ENCODE data around the gene WARS2. TPM values are rescaled to one million over a fixed set of nuclear protein-coding genes. Genes with fewer than 3 reads are reported as not detected.
"Not testable (repeated sequence)": the region's sequence is repeated elsewhere in the genome, so short reads cannot be mapped to it uniquely, and the experiment has no call there.

Gene WARS2
- total RNA-seq, 1 donor from 2014 or later = 20.6 TPM

DNA sequence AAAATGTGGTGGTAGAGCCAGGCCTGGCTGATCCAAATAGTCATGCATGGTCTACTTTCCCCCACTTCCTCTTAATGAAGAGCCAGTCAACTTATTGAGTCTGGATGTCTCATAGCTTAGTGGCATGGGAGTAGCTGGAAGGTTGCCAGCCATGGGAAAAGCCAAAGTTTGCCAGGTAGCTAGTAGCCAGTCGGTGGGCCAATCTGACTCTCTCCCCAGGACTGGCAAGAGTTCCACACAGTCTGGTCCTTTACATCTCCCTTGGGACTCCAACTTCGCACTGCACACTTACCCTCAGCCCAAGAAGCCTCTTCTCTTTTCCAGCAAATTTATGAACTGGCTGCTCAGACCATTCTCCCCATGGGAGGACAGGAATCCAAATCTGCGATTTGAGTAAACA, 8.3 kb downstream of the WARS2 start:
- Mint-ChIP-seq H3K27me3 (ENCODE audit: insufficient read depth) (no peaks in the 10 kb centered on the region), H3K4me1 (ENCODE audit: low read depth) (no peaks in the 10 kb centered on the region), H3K9me3 (no peaks in the 10 kb centered on the region), H3K4me3 (no peak overlapping the region), H3K36me3 (ENCODE audit: low read depth) (peaks cover 2% of the 10 kb centered on the region), H3K27ac (no peak overlapping the region)
- intact Hi-C loops (cut with micrococcal nuclease) = no loop called here
- no peak for DNase-seq (ENCODE audit: low spot score)

DNA sequence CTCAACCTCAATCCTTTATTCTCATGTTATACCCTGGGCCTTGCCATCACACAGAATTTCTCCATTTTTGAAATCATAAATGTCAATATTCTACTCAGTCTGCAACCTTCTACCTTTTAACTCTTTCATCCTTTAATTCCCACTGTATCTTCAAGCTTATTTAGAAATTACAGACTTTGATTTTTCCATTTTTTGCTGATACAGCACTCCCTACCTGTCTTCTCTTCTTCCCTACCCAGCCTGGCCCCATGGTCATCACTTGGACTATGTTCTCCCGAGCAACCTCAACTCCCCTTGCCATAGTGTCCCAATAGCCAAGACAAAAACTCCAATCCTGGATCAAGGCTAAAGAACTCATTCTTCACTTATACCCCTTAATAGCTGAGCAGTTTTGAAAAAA, 14.6 kb downstream of the WARS2 start:
- Mint-ChIP-seq H3K36me3 (ENCODE audit: low read depth) (peaks cover 4% of the 10 kb centered on the region), H3K9me3 (no peaks in the 10 kb centered on the region), H3K4me1 (ENCODE audit: low read depth) (no peaks in the 10 kb centered on the region), H3K27me3 (ENCODE audit: insufficient read depth) (no peaks in the 10 kb centered on the region), H3K27ac (no peak overlapping the region), H3K4me3 (no peak overlapping the region)
- no peak for DNase-seq (ENCODE audit: low spot score)
- intact Hi-C loops (cut with micrococcal nuclease) = no loop called here

DNA sequence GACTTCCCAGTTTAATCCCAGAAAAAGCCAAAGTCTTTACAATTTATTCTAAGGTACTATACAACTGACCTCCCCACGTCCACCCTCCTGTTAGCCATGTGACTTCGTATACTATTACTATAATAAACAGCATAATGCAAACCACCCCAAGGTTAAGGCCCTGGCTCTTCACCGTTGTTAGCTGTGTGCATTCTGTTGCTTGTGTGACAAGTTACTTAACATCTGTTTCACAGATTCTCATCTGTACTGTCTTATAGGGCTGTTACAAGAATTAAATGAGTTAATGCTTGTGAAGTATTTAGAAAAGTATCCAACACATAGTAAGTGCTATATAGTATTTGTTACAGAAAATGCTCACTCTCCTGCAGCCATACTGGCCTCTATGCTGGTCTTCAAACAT, 15.7 kb downstream of the WARS2 start:
- no peaks in the 10 kb centered on the region for H3K27me3 Mint-ChIP-seq (ENCODE audit: insufficient read depth)

DNA sequence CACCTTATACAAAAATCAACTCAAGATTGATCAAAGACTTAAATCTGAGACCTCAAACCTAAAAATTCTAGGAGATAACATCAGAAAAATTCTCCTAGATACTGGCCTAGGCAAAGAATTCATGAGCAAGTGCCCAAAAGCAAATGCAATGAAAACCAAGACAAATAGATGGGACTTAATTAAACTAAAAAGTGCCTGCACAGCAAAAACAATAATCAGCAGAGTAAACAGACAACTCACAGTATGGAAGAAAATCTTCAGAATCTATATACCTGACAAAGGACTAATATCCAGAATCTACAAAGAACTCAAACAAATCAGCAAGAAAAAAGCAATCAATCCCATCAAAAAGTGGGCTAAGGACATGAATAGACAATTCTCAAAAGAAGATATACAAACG, 18.6 kb downstream of the WARS2 start:
- H3K36me3 Mint-ChIP-seq (ENCODE audit: low read depth); H3K9me3 Mint-ChIP-seq; H3K4me1 Mint-ChIP-seq (ENCODE audit: low read depth); H3K27ac Mint-ChIP-seq; DNase-seq (ENCODE audit: low spot score); H3K4me3 Mint-ChIP-seq; intact Hi-C loops (cut with micrococcal nuclease); H3K27me3 Mint-ChIP-seq (ENCODE audit: insufficient read depth): not testable (repeated sequence)

More for the DNA sequence above, 15.7 kb downstream of the WARS2 start:
- intact Hi-C loops (cut with micrococcal nuclease) = no loop called here
- H3K9me3 Mint-ChIP-seq = no peaks in the 10 kb centered on the region
- H3K36me3 Mint-ChIP-seq (ENCODE audit: low read depth) = peaks cover 4% of the 10 kb centered on the region
- no peak overlapping the region for H3K4me3 Mint-ChIP-seq
- no peak for DNase-seq (ENCODE audit: low spot score)
- no peaks in the 10 kb centered on the region for H3K4me1 Mint-ChIP-seq (ENCODE audit: low read depth)
- H3K27ac Mint-ChIP-seq = no peak overlapping the region

DNA sequence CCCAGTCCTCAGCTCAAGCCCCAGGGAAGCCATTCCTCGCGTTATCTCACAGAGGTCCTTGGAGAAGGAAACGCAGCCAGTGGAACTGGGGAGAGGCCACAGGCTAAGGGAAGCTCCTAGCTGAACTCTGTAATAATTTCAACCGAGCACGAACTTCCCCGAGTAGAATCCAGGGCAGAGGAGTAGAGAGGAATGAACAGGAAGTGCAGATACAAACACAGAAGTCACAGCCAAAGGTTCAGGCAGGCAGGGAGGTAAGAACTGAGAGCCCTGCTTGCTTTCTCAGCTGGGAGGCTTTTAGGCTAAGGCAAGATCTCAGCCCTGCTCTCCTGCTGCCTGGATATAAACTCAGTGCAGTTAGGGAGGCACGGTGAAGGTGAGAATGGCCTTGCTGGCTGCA, 23.7 kb downstream of the WARS2 start:
- Mint-ChIP-seq H3K36me3 (ENCODE audit: low read depth) (no peaks in the 10 kb centered on the region), H3K4me1 (ENCODE audit: low read depth) (no peaks in the 10 kb centered on the region), H3K27ac (no peak overlapping the region)

DNA sequence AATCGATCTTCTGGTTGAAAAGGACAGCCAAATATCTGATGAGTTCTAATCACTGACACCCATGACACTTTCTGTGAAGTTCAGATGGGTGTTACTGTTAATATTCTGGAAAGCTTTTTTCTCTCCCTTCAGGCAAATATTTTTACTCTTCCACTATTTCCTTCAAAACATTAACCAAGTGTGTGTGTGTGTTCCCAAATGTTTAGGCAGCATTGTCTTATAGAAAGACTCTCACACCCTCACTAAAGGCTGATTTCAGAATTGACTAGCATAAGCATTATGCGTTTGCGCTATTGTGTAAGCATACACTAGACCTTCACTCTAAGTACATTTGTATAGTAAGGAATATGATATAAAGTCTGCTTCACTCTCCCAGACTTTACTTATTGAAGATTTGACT, 24.7 kb downstream of the WARS2 start:
- H3K36me3 Mint-ChIP-seq (ENCODE audit: low read depth) = no peaks in the 10 kb centered on the region
- DNase-seq (ENCODE audit: low spot score) = no peak
- H3K9me3 Mint-ChIP-seq = peaks cover 3% of the 10 kb centered on the region
- H3K27me3 Mint-ChIP-seq (ENCODE audit: insufficient read depth) = no peaks in the 10 kb centered on the region
- no peaks in the 10 kb centered on the region for H3K4me1 Mint-ChIP-seq (ENCODE audit: low read depth)
- no peak overlapping the region for H3K4me3 Mint-ChIP-seq
- H3K27ac Mint-ChIP-seq = no peak overlapping the region
- intact Hi-C loops (cut with micrococcal nuclease) = no loop called here

More for the DNA sequence above, 23.7 kb downstream of the WARS2 start:
- no peaks in the 10 kb centered on the region for H3K27me3 Mint-ChIP-seq (ENCODE audit: insufficient read depth)
- no peak overlapping the region for H3K4me3 Mint-ChIP-seq
- intact Hi-C loops (cut with micrococcal nuclease) = no loop called here
- H3K9me3 Mint-ChIP-seq = no peaks in the 10 kb centered on the region
- no peak for DNase-seq (ENCODE audit: low spot score)

DNA sequence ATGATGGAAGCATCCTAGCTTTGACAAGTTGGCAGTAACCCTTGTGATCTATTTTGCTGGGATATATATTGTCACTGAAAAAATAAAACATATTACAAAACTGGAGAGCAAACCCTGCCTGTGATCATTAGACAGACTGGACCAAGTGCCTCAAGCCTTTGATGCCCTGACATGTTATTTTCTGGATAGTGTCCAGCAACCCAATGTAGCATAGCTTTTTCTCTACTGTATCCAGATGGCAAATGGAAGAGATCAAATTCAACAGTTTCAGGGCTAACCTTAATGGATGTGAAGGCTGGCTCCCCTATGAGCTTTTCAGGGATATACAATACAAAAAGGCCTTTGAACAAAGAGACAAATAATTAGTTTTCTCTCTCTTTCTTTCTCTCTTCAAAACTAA, 25.1 kb downstream of the WARS2 start:
- no peaks in the 10 kb centered on the region for H3K27me3 Mint-ChIP-seq (ENCODE audit: insufficient read depth)
- no peaks in the 10 kb centered on the region for H3K36me3 Mint-ChIP-seq (ENCODE audit: low read depth)
- no peak for DNase-seq (ENCODE audit: low spot score)
- no peak overlapping the region for H3K27ac Mint-ChIP-seq
- H3K9me3 Mint-ChIP-seq = peaks cover 7% of the 10 kb centered on the region
- intact Hi-C loops (cut with micrococcal nuclease) = no loop called here
- no peak overlapping the region for H3K4me3 Mint-ChIP-seq
- no peaks in the 10 kb centered on the region for H3K4me1 Mint-ChIP-seq (ENCODE audit: low read depth)

DNA sequence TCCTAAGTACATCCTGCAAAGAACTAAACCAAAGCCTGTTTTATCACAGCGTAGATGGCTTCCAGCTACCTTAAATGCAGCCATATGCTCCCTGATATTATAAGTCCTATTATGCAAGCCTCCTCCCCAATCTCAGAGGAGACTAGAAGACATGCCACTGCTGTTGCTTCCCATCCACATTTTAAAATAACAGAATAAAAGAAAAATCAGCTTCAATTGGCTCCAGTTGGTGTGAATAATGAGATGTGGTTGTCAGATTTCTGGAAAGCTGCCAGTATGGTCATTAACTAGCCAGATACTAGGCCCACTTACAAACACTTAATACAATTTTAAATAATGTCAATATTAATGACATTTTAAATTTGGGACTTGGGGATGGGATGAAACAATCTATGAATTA, 25.7 kb downstream of the WARS2 start:
- intact Hi-C loops (cut with micrococcal nuclease) = no loop called here
- no peak overlapping the region for H3K4me3 Mint-ChIP-seq
- no peaks in the 10 kb centered on the region for H3K36me3 Mint-ChIP-seq (ENCODE audit: low read depth)
- peaks cover 7% of the 10 kb centered on the region for H3K9me3 Mint-ChIP-seq
- H3K27me3 Mint-ChIP-seq (ENCODE audit: insufficient read depth) = no peaks in the 10 kb centered on the region
- no peaks in the 10 kb centered on the region for H3K4me1 Mint-ChIP-seq (ENCODE audit: low read depth)
- DNase-seq (ENCODE audit: low spot score) = no peak
- H3K27ac Mint-ChIP-seq = no peak overlapping the region

DNA sequence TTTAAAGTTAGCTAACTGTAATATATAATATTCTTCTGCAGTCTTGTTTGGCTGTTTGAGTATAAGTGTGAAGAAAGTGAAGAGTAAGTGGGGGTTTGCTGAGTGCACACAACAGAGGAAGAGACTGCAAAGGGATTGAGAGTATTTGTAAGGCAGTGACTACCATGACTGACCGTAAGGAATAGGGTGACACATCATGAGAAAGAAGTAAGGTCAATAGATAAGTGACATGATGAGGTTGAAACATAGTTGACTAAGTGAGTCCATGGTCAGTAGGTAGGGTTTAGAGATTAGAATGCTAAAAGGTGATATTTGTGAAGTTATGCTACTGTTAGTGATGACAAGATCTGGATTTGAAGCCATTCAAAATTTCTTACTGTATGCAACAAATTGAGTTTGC, 27.7 kb downstream of the WARS2 start:
- Mint-ChIP-seq H3K27me3 (ENCODE audit: insufficient read depth) (no peaks in the 10 kb centered on the region), H3K36me3 (ENCODE audit: low read depth) (no peaks in the 10 kb centered on the region), H3K9me3 (peaks cover 7% of the 10 kb centered on the region), H3K27ac (no peak overlapping the region), H3K4me1 (ENCODE audit: low read depth) (no peaks in the 10 kb centered on the region), H3K4me3 (no peak overlapping the region)
- intact Hi-C loops (cut with micrococcal nuclease) = no loop called here
- DNase-seq (ENCODE audit: low spot score) = no peak

DNA sequence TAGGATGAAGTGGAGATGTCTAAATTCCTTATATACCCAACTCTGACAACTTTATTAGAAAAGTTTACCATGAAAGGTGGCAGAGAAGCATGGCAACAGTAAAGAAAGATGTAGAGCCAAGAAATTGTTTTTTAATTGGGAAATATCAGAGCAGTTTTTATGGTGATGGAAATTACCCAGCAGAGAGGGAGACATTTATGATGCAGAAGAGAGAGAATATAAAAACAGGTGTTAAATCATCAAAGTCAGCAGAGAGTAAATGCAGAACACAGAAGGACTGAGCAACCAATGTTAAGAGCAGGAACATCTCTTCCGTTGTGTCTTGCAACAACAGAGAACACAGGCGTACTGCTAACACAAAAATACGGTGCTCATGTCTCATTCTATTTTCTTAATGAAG, 28.2 kb downstream of the WARS2 start:
- H3K4me3 Mint-ChIP-seq = no peak overlapping the region
- H3K4me1 Mint-ChIP-seq (ENCODE audit: low read depth) = no peaks in the 10 kb centered on the region
- no peak for DNase-seq (ENCODE audit: low spot score)
- H3K36me3 Mint-ChIP-seq (ENCODE audit: low read depth) = no peaks in the 10 kb centered on the region
- H3K27me3 Mint-ChIP-seq (ENCODE audit: insufficient read depth) = no peaks in the 10 kb centered on the region
- H3K27ac Mint-ChIP-seq = no peak overlapping the region
- H3K9me3 Mint-ChIP-seq = peaks cover 7% of the 10 kb centered on the region
- intact Hi-C loops (cut with micrococcal nuclease) = no loop called here

DNA sequence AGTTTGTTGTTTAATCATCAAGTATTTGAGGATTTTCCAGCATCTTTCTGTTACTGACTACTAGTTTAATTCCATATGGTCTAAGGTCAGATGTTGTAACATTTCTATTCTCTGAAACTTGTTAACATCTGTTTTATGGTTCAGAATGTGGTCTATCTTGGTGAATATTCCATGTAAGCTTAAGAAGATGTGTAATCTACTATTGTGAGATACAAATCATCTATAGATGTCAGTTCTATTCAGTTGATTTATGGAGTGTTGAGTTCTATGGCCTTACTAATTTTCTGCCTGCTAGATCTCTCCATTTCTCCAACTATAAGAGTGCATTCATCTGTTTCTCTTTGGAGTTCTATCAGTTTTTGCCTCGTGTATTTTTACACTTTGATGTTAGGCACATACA, 31.5 kb downstream of the WARS2 start:
- H3K4me1 Mint-ChIP-seq (ENCODE audit: low read depth) = no peaks in the 10 kb centered on the region
- intact Hi-C loops (cut with micrococcal nuclease) = no loop called here
- no peak overlapping the region for H3K4me3 Mint-ChIP-seq
- H3K36me3 Mint-ChIP-seq (ENCODE audit: low read depth) = no peaks in the 10 kb centered on the region
- H3K27me3 Mint-ChIP-seq (ENCODE audit: insufficient read depth) = no peaks in the 10 kb centered on the region
- H3K9me3 Mint-ChIP-seq = peaks cover 7% of the 10 kb centered on the region
- no peak for DNase-seq (ENCODE audit: low spot score)
- H3K27ac Mint-ChIP-seq = no peak overlapping the region

DNA sequence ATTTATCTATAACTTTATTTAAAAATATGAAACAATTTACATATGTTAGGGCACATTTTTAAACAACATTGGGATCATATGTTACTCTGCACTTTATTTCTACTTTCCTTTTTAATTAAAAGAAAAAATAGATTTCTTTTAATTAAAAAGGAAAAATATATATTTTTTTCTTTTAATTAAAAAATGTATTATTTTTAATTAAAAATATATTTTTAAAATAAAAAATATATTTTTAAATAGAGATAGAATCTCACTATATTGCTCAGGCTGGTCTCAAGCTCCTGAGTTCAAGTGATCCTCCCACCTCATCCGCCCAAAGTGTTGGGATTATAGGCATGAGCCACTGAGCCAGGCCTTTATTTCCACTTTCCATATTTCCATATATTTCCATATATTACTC, 36.7 kb downstream of the WARS2 start:
- no peak for DNase-seq (ENCODE audit: low spot score)
- intact Hi-C loops (cut with micrococcal nuclease) = no loop called here

DNA sequence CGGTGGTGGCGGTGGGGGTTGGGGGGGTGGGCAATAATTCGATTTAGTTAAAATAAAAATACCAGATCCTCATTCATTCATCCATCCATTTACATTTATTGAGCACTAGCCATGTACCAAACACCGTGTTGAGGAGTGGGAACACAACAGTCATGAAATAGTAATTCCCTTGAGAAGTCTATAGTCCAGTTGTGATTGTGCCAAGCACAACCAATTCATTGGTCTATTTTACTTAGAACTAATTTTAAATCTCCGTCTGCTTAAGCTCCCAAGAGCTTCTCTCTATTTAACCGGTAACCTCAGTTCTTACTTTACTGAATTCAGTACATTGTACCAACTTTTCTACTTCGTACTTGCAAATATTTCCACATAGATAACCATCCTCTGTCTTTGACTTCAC, 38.4 kb downstream of the WARS2 start:
- no peaks in the 10 kb centered on the region for H3K4me1 Mint-ChIP-seq (ENCODE audit: low read depth)
- no peak overlapping the region for H3K4me3 Mint-ChIP-seq
- H3K9me3 Mint-ChIP-seq = no peaks in the 10 kb centered on the region
- H3K27me3 Mint-ChIP-seq (ENCODE audit: insufficient read depth) = no peaks in the 10 kb centered on the region
- DNase-seq (ENCODE audit: low spot score) = no peak
- H3K36me3 Mint-ChIP-seq (ENCODE audit: low read depth) = no peaks in the 10 kb centered on the region
- no peak overlapping the region for H3K27ac Mint-ChIP-seq
- intact Hi-C loops (cut with micrococcal nuclease) = no loop called here

More for the DNA sequence above, 36.7 kb downstream of the WARS2 start:
- Mint-ChIP-seq H3K36me3 (ENCODE audit: low read depth) (no peaks in the 10 kb centered on the region), H3K27me3 (ENCODE audit: insufficient read depth) (no peaks in the 10 kb centered on the region), H3K4me3 (no peak overlapping the region), H3K4me1 (ENCODE audit: low read depth) (no peaks in the 10 kb centered on the region), H3K27ac (no peak overlapping the region), H3K9me3 (no peaks in the 10 kb centered on the region)

DNA sequence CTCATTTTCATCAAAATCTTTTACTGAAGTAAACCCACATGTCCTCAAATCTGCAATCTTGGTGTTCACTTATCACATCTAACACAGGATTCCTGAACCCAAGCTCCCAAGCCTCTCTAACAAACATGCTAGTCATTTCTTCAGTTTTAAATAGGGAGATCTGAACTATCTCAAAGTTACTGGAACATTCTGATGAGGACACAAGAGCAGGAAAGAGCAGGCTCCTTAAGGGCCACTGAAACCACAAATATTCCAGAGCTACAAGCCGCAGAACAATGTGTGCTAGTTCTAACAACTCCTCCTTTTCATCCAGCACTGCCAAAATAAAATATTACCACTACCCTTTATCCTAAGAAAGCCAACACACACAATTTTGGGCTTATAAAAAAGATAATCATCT, 38.9 kb downstream of the WARS2 start:
- Mint-ChIP-seq H3K9me3 (no peaks in the 10 kb centered on the region), H3K4me3 (no peak overlapping the region), H3K27ac (no peak overlapping the region), H3K36me3 (ENCODE audit: low read depth) (no peaks in the 10 kb centered on the region), H3K4me1 (ENCODE audit: low read depth) (no peaks in the 10 kb centered on the region), H3K27me3 (ENCODE audit: insufficient read depth) (no peaks in the 10 kb centered on the region)
- intact Hi-C loops (cut with micrococcal nuclease) = no loop called here
- DNase-seq (ENCODE audit: low spot score) = no peak

All from activated T-helper 1 cell treated with anti-CD3 and anti-CD28 coated beads, Interleukin-12 subunit alpha, Interleukin-12 subunit beta, Interleukin-2, Interleukin-4 antibody, amounts not matched to agents 30 ng/mL and 10 ng/mL and 1 ng/mL, durations not matched to agents 14 hours and 24 hours and 36 hours (primary cell).